PC-3 (cell line): ENCODE measurements around the gene KCNJ15.
"Not testable (repeated sequence)": the region's sequence is repeated elsewhere in the genome, so short reads cannot be mapped to it uniquely, and the experiment has no call there.

Source experiments
- CTCF ChIP-seq: fragments of 300-600 bp; sonication (generic); conservative IDR thresholded peaks from 2 replicates; pipeline ENCODE4 v1.5.1; 2017; ENCODE audit warnings: antibody characterized with exemption, low read depth, mild to moderate bottlenecking, low read length
- EZH2 ChIP-seq: fragments of 300-600 bp; sonication (generic); IDR thresholded peaks from one replicate; pipeline ENCODE4 v1.6.1; 2017; ENCODE audit warnings: antibody characterized with exemption, mild to moderate bottlenecking, low read length; ENCODE audit not compliant: unreplicated experiment
- EZH2phosphoT487 ChIP-seq: fragments of 300-600 bp; sonication (generic); IDR thresholded peaks from 2 replicates; pipeline ENCODE4 v1.6.1; 2018; ENCODE audit warnings: mild to moderate bottlenecking, antibody characterized with exemption, low read length, borderline replicate concordance

GRCh38 chr21:38247054-38247453 is 9.7 kb upstream of the KCNJ15 start:
- TF ChIP-seq CTCF, EZH2, EZH2phosphoT487: not testable (repeated sequence)
